Measurements from ENCODE around the gene NEDD9.

The NEDD9 gene
- long read RNA-seq, full-length matches to known transcripts = 16 of 30 reads
- long read RNA-seq, partial matches to known transcripts = 6 of 30 reads
- long read RNA-seq, other reads (novel, unspliced or antisense) = 8 of 30 reads

- Histone ChIP-seq H3K27ac (replicated peaks) (peak within 1 kb of the TSS; percentile 54), H3K27me3 (ENCODE audit: insufficient read depth, poor library complexity, severe bottlenecking) (no peaks in the 10 kb centered on the region), H3K4me3 (replicated peaks; ENCODE audit: insufficient read depth, low read length) (peak within 1 kb of the TSS; percentile 49)
- DNase-seq (ENCODE audit: low read depth in 1 of 2, low spot score in 1 of 2) = peak; percentile 63 to 96
- TF ChIP-seq POLR2AphosphoS5 (IDR thresholded peaks at IDR 0.05; ENCODE audit: low read depth) = no peak
- no peak for TF ChIP-seq SPI1 (IDR thresholded peaks at IDR 0.05; ENCODE audit: borderline replicate concordance, low read depth)
- TF ChIP-seq GABPA (IDR thresholded peaks at IDR 0.05; ENCODE audit: low read depth) = no peak
- no peak for TF ChIP-seq CTCF (IDR thresholded peaks at IDR 0.05; ENCODE audit: insufficient read depth, low read length)
- TF ChIP-seq REST (IDR thresholded peaks at IDR 0.05; ENCODE audit: insufficient replicate concordance, low read depth) = no peak
Measured at GRCh38 chr6:11232193-11232769, at the start of gene NEDD9. TSS of gene NEDD9 (minus strand) at chr6:11232668. CDS start at chr6:11232515, 153 bp downstream.

- Histone ChIP-seq H3K27me3 (ENCODE audit: insufficient read depth, poor library complexity, severe bottlenecking) (no peaks in the 10 kb centered on the region), H3K27ac (replicated peaks) (peak overlapping the region; percentile 14), H3K4me3 (replicated peaks; ENCODE audit: insufficient read depth, low read length) (no peak overlapping the region)
- peak in 1 of 2 experiments; percentile 59 for DNase-seq (ENCODE audit: low read depth in 1 of 2, low spot score in 1 of 2)
- TF ChIP-seq REST (IDR thresholded peaks at IDR 0.05; ENCODE audit: insufficient replicate concordance, low read depth) (no peak), SPI1 (IDR thresholded peaks at IDR 0.05; ENCODE audit: borderline replicate concordance, low read depth) (peak; percentile 24; the same call in 1 of the 2 replicates), POLR2AphosphoS5 (IDR thresholded peaks at IDR 0.05; ENCODE audit: low read depth) (peak; percentile 38; the same call in 1 of the 2 replicates), GABPA (IDR thresholded peaks at IDR 0.05; ENCODE audit: low read depth) (no peak), CTCF (IDR thresholded peaks at IDR 0.05; ENCODE audit: insufficient read depth, low read length) (no peak)
Measured at GRCh38 chr6:11282245-11282644, 49.8 kb upstream of the NEDD9 start.

DNA sequence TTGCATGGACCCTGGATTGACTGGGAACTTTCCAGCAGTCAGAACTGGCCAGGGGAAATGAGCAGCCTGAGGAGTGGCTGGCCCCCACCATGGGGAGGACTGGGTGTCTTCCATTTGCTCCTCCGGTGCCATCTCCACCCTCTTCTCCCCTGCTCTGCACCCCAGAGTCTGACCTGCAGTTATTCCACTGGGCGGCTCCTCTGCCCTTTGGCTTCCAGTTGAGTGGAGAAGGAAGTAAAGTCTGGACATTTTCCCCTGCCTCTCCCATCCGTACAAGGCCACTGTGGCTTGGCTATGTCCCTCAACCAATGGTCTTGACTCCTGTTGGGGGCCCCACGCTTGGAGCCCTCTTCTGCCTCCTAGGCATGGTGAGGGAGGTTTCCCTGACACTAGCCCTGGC lies 47.9 kb upstream of the NEDD9 start:
- DNase-seq (ENCODE audit: low read depth in 1 of 2, low spot score in 1 of 2) = no peak
- H3K27ac ChIP-seq (replicated peaks) = no peak overlapping the region
- H3K4me3 ChIP-seq (replicated peaks; ENCODE audit: insufficient read depth, low read length) = no peak overlapping the region
- H3K27me3 ChIP-seq (ENCODE audit: insufficient read depth, poor library complexity, severe bottlenecking) = no peaks in the 10 kb centered on the region
- no peak for TF ChIP-seq CTCF (IDR thresholded peaks at IDR 0.05; ENCODE audit: insufficient read depth, low read length)
- TF ChIP-seq POLR2AphosphoS5 (IDR thresholded peaks at IDR 0.05; ENCODE audit: low read depth) = no peak
- no peak for TF ChIP-seq SPI1 (IDR thresholded peaks at IDR 0.05; ENCODE audit: borderline replicate concordance, low read depth)
- TF ChIP-seq GABPA (IDR thresholded peaks at IDR 0.05; ENCODE audit: low read depth) = no peak
- TF ChIP-seq REST (IDR thresholded peaks at IDR 0.05; ENCODE audit: insufficient replicate concordance, low read depth) = no peak

Data from HL-60 (cell line).